Hepatocyte (in vitro differentiated cells): ENCODE results near the gene SEMA6A. TPM values are rescaled to one million over a fixed set of nuclear protein-coding genes. Genes with fewer than 3 reads are reported as not detected.

ENCODE experiments used
- DNase-seq: peaks from one replicate; pipeline ENCODE4 v3.0.0-alpha.2; 2016; ENCODE audit warnings: low spot score
- H2AFZ ChIP-seq: fragments of 200-600 bp; sonication (generic); 2 replicates; pipeline ENCODE4 v1.6.0; 2016; ENCODE audit warnings: antibody characterized with exemption, mild to moderate bottlenecking
- H3K27ac ChIP-seq: fragments of 200-600 bp; sonication (generic); 2 replicates; pipeline ENCODE4 v1.5.1; 2016; ENCODE audit warnings: mild to moderate bottlenecking
- H3K27me3 ChIP-seq: fragments of 200-600 bp; sonication (generic); 2 replicates; pipeline ENCODE4 v1.6.1; 2016
- H3K36me3 ChIP-seq: fragments of 200-600 bp; sonication (generic); replicated peaks from 2 replicates; pipeline ENCODE4 v1.5.1; 2016; ENCODE audit warnings: low read depth; ENCODE audit not compliant: insufficient read depth
- H3K4me1 ChIP-seq: fragments of 200-600 bp; sonication (generic); 2 replicates; pipeline ENCODE4 v1.5.1; 2016; ENCODE audit warnings: mild to moderate bottlenecking, moderate library complexity; ENCODE audit not compliant: insufficient read depth
- H3K4me2 ChIP-seq: fragments of 200-600 bp; sonication (generic); 2 replicates; pipeline ENCODE4 v1.6.0; 2016
- H3K4me3 ChIP-seq: fragments of 200-600 bp; sonication (generic); 2 replicates; pipeline ENCODE4 v1.5.1; 2016; ENCODE audit warnings: mild to moderate bottlenecking
- H3K79me2 ChIP-seq: fragments of 200-600 bp; sonication (generic); 2 replicates; pipeline ENCODE4 v1.6.0; 2017; ENCODE audit warnings: mild to moderate bottlenecking
- H3K9me2 ChIP-seq: fragments of 200-600 bp; sonication (generic); replicated peaks from 2 replicates; pipeline ENCODE4 v1.6.0; 2017; ENCODE audit warnings: mild to moderate bottlenecking; ENCODE audit not compliant: insufficient read depth
- H3K9me3 ChIP-seq: fragments of 200-600 bp; sonication (generic); 2 replicates; pipeline ENCODE4 v1.5.1; 2016; ENCODE audit warnings: low read depth, mild to moderate bottlenecking
- H4K20me1 ChIP-seq: fragments of 200-600 bp; sonication (generic); 2 replicates; pipeline ENCODE4 v1.6.0; 2016; ENCODE audit warnings: mild to moderate bottlenecking; ENCODE audit not compliant: insufficient read depth, poor library complexity, severe bottlenecking
- EZH2 ChIP-seq: fragments of 200-600 bp; sonication (generic); IDR thresholded peaks from 2 replicates; pipeline ENCODE4 v1.6.1; 2016; ENCODE audit warnings: antibody characterized with exemption, mild to moderate bottlenecking, borderline replicate concordance
- EZH2phosphoT487 ChIP-seq: fragments of 200-600 bp; sonication (generic); IDR thresholded peaks from one replicate; pipeline ENCODE4 v1.6.1; 2018; ENCODE audit warnings: antibody characterized with exemption, mild to moderate bottlenecking, low read depth, moderate library complexity; ENCODE audit not compliant: unreplicated experiment, severe bottlenecking
- WGBS: methylation state at CpG from one replicate; pipeline ENCODE4 v1.1.6; 2016; ENCODE audit warnings: low lambda C conversion rate; ENCODE audit errors: missing lambda C conversion rate; 5-methylcytosine and 5-hydroxymethylcytosine counted together
- polyA plus RNA-seq: library from polyadenylated mRNA; unstranded; fragments of >200 nt; fragmentation: Nextera tagmentation; extraction: Ambion mirVana; gene quantifications from 2 replicates; pipeline ENCODE4 v1.2.1, GENCODE V29; 2016
- total RNA-seq: library from RNA; depleted of rRNA; stranded (reverse); fragments of >200 nt; gene quantifications from 2 replicates; pipeline ENCODE4 v1.2.3, GENCODE V29; 2014
- TF ChIP-seq, protein P1 (sequence below): fragments of 200-600 bp; sonication (generic); IDR thresholded peaks from 2 replicates; pipeline ENCODE4 v1.5.1; 2016; ENCODE audit warnings: antibody characterized with exemption, mild to moderate bottlenecking; ENCODE audit not compliant: poor library complexity

Gene SEMA6A
- total and polyA plus RNA-seq, 2 experiments from 2014 or later, result 38.2 to 68.6 TPM

DNA sequence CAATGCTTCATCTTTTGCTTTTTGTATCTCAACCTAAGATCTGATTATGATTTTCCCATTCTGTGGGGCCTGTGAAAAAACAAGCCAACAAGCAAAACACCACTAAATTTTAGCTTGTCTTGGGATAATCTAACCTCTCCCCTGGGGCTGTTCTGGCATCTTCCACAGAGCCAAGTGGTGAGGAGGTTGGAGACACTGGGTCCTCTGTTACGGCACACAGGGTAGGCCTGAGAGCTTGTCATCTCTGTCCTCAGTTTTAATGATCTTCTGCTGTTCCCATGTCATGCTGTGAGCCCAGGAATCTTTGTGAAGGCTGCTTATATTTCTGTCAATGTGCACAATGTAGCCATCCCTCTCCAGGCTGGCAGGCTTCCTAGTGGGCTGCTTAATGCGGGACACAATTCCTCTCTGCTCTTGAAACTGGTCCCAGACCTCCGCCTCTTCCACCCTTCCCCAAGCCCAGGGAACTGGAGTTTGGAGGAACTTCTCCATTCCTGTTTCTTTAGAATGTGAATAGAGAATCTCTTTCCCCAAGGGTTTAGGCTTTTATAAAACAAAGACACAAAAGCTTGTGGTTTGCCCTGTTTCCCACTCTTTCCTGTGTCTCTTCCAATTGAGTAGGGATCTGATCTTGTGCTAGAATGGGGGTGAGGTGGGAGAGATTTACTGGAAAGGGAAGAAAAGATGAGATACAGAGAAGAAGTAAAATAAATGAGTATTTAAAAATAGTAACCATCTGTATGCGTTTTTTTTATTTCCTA is 30.9 kb upstream of the SEMA6A start:
- H2AFZ ChIP-seq, result no peak overlapping the region
- no peaks in the 10 kb centered on the region for H4K20me1 ChIP-seq
- H3K27me3 ChIP-seq, result no peaks in the 10 kb centered on the region
- no peak overlapping the region for H3K4me2 ChIP-seq
- no peaks in the 10 kb centered on the region for H3K9me3 ChIP-seq
- H3K36me3 ChIP-seq, result no peaks in the 10 kb centered on the region
- H3K79me2 ChIP-seq, result no peaks in the 10 kb centered on the region
- no peaks in the 10 kb centered on the region for H3K4me1 ChIP-seq
- 88% methylated on average over 4 of the region's 4 CpGs for WGBS
- no peak for TF ChIP-seq EZH2phosphoT487
- TF ChIP-seq EZH2, result no peak
- TF ChIP-seq, protein P1, sequence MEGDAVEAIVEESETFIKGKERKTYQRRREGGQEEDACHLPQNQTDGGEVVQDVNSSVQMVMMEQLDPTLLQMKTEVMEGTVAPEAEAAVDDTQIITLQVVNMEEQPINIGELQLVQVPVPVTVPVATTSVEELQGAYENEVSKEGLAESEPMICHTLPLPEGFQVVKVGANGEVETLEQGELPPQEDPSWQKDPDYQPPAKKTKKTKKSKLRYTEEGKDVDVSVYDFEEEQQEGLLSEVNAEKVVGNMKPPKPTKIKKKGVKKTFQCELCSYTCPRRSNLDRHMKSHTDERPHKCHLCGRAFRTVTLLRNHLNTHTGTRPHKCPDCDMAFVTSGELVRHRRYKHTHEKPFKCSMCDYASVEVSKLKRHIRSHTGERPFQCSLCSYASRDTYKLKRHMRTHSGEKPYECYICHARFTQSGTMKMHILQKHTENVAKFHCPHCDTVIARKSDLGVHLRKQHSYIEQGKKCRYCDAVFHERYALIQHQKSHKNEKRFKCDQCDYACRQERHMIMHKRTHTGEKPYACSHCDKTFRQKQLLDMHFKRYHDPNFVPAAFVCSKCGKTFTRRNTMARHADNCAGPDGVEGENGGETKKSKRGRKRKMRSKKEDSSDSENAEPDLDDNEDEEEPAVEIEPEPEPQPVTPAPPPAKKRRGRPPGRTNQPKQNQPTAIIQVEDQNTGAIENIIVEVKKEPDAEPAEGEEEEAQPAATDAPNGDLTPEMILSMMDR, result no peak
- H3K27ac ChIP-seq, result no peak overlapping the region
- no peak overlapping the region for H3K4me3 ChIP-seq
- H3K9me2 ChIP-seq, result no peaks in the 10 kb centered on the region
- DNase-seq, result no peak

DNA sequence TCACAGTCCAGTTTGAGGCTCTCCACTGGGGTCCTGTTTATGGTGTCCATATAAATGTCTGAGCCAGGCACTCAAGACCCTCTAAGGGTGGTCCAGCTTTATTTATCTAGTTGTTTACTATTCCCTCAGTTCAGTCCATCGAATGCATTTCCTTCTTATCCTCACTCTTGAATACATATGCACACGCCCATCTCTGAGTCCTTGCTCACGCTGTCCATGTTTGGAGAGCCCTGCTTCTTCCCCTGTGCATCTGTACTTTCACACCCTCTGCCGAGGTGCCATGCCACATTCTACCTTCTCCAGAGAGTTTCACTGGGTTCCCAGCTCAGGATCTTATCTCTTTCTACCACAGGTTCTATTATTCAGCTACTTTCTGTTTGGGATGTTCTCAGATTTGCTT is 30.2 kb upstream of the SEMA6A start:
- no peaks in the 10 kb centered on the region for H3K79me2 ChIP-seq
- WGBS, result 88% methylated on average over 4 of the region's 4 CpGs
- no peaks in the 10 kb centered on the region for H3K9me3 ChIP-seq
- DNase-seq, result no peak
- no peaks in the 10 kb centered on the region for H3K9me2 ChIP-seq
- no peak overlapping the region for H3K4me2 ChIP-seq
- no peaks in the 10 kb centered on the region for H4K20me1 ChIP-seq
- TF ChIP-seq EZH2 (no peak), EZH2phosphoT487 (no peak)
- TF ChIP-seq, protein P1, result no peak
- no peaks in the 10 kb centered on the region for H3K36me3 ChIP-seq
- H3K27me3 ChIP-seq, result no peaks in the 10 kb centered on the region
- H3K27ac ChIP-seq, result no peak overlapping the region
- H2AFZ ChIP-seq, result no peak overlapping the region
- no peaks in the 10 kb centered on the region for H3K4me1 ChIP-seq
- no peak overlapping the region for H3K4me3 ChIP-seq

DNA sequence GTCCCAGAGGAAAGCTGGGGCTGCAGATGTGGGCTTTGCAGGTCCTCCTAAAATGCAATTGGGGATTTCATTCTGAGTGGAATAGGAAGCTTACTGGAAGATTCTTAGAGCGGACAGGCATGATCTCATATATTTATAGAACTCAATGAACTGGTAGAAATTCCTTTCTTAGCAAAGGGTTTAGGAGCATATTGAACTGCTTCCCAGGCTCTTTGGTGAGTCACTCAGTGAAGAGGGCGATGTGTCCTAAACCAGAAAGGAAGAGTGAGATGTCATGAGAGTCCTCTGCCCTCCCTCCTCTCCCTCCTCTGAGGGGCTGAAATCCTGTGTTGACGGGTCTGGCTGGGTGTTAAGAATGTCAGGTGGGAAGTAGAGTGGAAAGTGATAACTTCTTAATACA is 26.3 kb upstream of the SEMA6A start:
- WGBS, result 75% methylated on average over 3 of the region's 3 CpGs
- Histone ChIP-seq H3K36me3 (no peaks in the 10 kb centered on the region), H3K9me2 (no peaks in the 10 kb centered on the region), H3K4me3 (no peak overlapping the region), H3K4me2 (no peak overlapping the region), H3K4me1 (no peaks in the 10 kb centered on the region), H3K9me3 (no peaks in the 10 kb centered on the region), H4K20me1 (no peaks in the 10 kb centered on the region), H2AFZ (no peak overlapping the region), H3K27ac (no peak overlapping the region), H3K27me3 (no peaks in the 10 kb centered on the region), H3K79me2 (no peaks in the 10 kb centered on the region)
- DNase-seq, result no peak
- TF ChIP-seq, protein P1, result no peak
- TF ChIP-seq EZH2 (no peak), EZH2phosphoT487 (no peak)
